ENCODE results near the gene PKNOX2. TPM values are rescaled to one million over a fixed set of nuclear protein-coding genes. Genes with fewer than 3 reads are reported as not detected.

Gene PKNOX2
- total RNA-seq, 1 donor from 2014 or later, result 20.2 TPM

GRCh38 chr11:125333354-125334073, 169.0 kb downstream of the PKNOX2 start:
- no peak for DNase-seq (ENCODE audit: low read depth)

DNA sequence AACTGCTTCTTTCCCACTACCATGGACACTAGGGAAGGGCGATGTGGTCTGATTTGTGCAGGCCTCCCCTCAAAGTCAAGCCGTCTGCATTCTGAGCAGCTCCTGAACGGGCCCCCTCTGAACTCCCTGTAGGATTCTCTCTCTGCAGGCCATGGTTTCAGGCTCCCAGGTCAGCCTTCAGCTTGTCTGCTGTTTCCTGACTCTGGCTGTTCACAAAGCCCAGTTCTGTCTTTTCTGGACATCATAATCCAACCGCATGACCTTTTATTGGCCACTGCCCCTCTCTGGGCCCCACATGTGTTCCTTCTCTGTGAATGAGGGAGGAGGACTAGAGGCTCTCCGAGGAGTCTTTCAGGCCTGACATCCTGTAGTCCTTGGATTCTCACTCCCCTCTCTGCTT, 170.6 kb downstream of the PKNOX2 start:
- no peak for DNase-seq (ENCODE audit: low read depth)

- no peak for DNase-seq (ENCODE audit: low read depth)
These were observed 173.6 kb downstream of the PKNOX2 start for GRCh38 chr11:125337836-125338834.

- DNase-seq (ENCODE audit: low read depth), result no peak
These were observed 174.6 kb downstream of the PKNOX2 start for GRCh38 chr11:125338886-125339811.

- DNase-seq (ENCODE audit: low read depth), result no peak
These were observed 177.1 kb downstream of the PKNOX2 start for GRCh38 chr11:125341676-125342075.

DNA sequence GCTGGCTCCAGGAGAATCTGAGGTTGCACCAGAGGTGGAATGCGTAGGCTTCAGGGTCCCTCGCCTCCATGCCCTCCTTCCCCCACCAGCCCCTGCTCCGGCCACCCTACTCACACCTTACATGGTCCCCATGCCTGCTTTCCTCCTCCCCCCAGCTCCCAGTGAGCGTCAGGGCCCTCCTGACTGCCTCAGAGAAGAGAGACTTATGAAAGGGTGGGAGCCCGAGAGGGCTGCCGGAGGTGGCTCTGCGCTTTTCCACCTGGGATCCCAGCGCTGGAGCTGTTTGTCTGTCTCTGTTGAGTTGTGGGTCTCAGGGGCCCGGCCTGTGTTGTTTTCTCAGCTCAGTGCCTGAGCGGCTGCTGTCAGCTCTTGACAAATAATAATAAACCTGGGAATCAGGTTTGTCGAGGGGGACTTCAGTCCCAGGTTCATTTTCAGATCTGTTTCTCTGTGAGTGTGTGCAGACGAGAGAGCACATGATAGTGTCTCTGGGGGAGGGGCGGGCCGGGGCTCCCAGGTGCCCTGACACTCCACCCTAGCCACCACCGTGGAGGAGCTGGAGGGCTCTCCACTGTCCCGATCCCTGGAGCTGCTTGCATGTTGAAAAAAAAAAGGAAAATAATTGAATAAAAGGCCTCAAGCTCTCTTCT, 177.9 kb downstream of the PKNOX2 start:
- no peak for DNase-seq (ENCODE audit: low read depth)

GRCh38 chr11:125343086-125343717, 178.7 kb downstream of the PKNOX2 start:
- no peak for DNase-seq (ENCODE audit: low read depth)

- peak; percentile 50 for DNase-seq (ENCODE audit: low read depth)
These were observed 179.2 kb downstream of the PKNOX2 start for GRCh38 chr11:125343718-125344131.

DNA sequence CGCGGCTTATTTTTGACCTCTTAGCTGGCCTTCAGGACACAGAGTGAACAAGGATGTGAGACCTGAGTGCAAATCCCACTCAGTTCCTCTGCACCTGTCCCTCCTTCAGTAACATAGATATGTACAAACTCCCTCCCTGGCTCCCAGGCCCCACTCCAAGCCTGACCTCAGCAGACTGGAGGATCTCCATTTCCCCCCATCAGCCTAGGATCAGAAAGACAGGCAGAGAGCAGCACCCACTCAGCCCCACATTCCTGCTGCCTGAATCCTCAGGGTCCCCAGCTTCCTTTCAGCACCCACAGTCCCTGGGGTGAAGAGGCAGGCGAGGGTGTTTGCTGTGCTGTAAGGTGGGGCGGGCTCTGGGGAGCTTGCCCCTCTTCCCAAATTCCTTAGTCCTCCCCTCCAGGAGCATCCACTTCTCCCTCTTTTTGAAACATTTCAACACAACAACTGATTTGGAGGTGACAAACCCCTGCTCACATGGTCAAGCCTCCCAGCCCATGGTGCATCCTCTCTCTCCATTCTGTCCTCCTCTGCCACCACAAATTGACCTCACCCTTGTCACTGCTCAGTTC, 180.4 kb downstream of the PKNOX2 start:
- no peak for DNase-seq (ENCODE audit: low read depth)

GRCh38 chr11:125345421-125346178, 181.0 kb downstream of the PKNOX2 start:
- DNase-seq (ENCODE audit: low read depth), result peak; percentile 81

- no peak for DNase-seq (ENCODE audit: low read depth)
These were observed 181.6 kb downstream of the PKNOX2 start for GRCh38 chr11:125346179-125346530.

GRCh38 chr11:125346565-125347260, 182.2 kb downstream of the PKNOX2 start:
- no peak for DNase-seq (ENCODE audit: low read depth)

DNA sequence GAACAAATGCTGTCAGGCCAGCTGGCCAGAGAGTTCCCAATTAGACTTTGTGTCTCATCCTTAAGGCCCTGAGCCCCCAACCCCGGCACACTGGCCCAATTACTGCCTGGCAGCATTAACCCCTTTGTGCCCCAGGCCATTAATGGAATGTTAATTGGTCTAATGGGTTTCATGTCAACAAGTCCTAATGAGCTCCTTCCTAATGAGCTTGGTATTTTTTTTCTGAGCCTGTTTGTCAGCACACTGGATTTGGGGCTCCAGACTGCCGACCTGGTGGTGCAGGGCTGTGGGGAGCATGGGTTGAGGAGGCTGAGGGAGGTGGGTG, 182.7 kb downstream of the PKNOX2 start:
- no peak for DNase-seq (ENCODE audit: low read depth)

GRCh38 chr11:125348141-125348651, 183.6 kb downstream of the PKNOX2 start:
- DNase-seq (ENCODE audit: low read depth), result no peak

GRCh38 chr11:125348674-125349309, 184.2 kb downstream of the PKNOX2 start:
- DNase-seq (ENCODE audit: low read depth), result peak; percentile 67

DNA sequence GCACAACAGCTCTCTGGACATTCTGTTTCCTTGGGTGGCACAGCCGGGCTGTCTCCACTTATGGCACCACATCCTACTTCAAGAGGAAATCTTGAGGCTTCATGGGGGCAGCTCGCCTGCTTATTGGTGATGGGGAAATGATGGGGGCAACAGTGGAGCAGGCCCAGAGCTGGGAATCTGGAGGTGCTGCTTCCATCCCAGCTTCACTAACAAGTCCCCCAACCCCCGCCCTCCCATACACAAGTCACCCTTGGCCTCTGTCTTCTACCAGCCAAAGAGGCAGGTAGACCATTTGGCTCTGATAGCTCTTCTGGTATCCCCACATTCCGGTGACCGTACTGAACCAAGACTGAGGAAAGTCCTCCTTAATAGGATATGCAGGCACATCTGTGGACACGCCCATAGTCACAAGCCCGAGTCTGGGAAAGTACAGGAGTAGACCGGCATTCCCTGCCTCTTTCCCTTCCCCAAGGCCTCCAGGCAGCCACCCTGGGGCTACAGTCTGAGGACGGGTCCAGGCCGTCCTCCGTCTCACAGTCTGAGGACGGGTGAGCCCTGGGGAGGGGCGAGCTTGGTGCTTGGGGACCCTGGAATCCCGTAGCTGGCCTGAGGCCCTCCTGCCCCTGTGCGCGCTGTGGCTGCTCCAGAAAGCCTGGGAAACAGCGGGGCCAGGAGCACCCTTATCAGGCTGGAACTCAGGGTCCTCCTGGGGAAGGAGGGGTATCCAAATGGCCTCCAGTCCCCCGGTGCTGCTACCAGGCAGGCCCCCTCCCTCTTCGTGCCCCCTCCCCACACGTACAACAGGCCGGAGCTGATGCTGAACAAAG, 185.9 kb downstream of the PKNOX2 start:
- no peak for DNase-seq (ENCODE audit: low read depth)

Measured in myocyte (in vitro differentiated cells).